Superior temporal gyrus (tissue), 1 donor: ENCODE measurements around the gene NDUFV1.
"Not testable (repeated sequence)": the region's sequence is repeated elsewhere in the genome, so short reads cannot be mapped to it uniquely, and the experiment has no call there.

ENCODE experiments used
- DNase-seq: peaks from one replicate; pipeline ENCODE4 v3.0.0-alpha.2; 2016; ENCODE audit errors: extremely low spot score

Gene NDUFV1

DNA sequence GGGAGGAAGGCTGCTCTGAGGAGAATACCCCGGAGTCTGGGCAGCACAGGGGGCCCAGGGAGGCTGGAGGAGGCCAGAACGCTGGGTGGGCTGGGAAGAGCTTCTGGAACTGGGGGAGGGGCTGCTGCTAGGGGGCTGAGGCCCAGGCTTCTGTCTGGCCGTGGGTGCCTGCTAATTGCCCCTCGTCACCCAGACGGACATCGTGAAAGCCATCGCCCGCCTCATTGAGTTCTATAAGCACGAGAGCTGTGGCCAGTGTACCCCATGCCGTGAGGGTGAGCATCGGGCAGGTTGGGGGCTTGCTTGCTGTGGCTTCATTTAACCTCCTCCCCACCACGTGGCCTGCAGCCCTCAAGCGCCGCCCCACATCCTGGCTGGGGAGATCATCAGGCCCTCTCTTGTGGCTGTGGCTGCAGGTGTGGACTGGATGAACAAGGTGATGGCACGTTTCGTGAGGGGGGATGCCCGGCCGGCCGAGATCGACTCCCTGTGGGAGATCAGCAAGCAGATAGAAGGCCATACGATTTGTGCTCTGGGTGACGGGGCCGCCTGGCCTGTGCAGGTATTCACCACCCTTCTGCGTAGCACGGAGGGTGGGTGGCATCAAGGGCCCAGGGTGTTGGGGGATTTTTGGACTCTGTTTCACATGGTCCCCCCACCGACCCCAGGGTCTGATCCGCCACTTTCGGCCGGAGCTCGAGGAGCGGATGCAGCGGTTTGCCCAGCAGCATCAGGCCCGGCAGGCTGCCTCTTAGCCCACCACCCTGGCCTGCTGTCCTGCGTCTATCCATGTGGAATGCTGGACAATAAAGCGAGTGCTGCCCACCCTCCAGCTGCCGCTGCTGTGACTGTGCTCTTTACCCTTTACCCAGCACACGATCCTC, 5.2 kb downstream of the NDUFV1 start:
- no peak for DNase-seq

- no peak for DNase-seq
Measured at GRCh38 chr11:67612751-67613150, 6.0 kb downstream of the NDUFV1 start.

GRCh38 chr11:67613313-67613959, 6.7 kb downstream of the NDUFV1 start:
- no peak for DNase-seq

DNA sequence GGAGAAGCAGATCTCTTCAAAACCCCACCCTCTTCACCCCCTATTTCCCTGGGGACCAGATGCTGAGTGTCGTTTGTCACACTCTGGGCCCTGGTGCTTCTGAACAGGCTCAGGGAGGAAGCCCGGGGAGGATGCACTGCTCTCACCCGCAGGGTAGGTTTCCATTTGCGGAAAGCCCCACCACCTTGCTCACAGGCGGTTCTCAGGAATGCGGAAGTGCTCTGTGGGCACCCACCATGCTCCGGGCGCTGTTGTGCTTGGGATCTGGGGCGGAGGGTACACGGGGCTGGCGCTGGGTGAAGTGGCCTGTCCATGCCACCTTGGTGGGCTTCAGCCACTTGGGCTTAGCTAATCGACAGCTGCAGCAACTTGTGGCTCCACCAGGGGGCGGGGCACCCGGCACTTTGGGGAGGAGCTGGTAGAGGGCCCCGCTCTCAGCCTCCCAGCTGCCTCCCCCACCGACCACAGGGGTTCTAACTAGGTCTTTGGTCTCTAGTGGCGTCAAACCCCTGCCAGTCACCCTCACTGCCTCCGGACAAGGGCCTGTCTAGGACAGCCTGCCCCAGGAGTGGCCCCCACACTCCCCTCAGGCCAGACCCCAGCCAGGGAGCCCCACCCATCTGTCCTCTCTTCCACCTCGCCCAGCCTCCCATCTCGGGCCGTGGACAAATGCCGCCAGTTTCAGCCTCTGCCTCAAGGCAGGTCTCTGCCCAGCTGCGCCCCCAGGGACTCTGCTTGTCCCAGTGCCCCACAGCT, 7.4 kb downstream of the NDUFV1 start:
- DNase-seq, result peak; percentile 20

DNA sequence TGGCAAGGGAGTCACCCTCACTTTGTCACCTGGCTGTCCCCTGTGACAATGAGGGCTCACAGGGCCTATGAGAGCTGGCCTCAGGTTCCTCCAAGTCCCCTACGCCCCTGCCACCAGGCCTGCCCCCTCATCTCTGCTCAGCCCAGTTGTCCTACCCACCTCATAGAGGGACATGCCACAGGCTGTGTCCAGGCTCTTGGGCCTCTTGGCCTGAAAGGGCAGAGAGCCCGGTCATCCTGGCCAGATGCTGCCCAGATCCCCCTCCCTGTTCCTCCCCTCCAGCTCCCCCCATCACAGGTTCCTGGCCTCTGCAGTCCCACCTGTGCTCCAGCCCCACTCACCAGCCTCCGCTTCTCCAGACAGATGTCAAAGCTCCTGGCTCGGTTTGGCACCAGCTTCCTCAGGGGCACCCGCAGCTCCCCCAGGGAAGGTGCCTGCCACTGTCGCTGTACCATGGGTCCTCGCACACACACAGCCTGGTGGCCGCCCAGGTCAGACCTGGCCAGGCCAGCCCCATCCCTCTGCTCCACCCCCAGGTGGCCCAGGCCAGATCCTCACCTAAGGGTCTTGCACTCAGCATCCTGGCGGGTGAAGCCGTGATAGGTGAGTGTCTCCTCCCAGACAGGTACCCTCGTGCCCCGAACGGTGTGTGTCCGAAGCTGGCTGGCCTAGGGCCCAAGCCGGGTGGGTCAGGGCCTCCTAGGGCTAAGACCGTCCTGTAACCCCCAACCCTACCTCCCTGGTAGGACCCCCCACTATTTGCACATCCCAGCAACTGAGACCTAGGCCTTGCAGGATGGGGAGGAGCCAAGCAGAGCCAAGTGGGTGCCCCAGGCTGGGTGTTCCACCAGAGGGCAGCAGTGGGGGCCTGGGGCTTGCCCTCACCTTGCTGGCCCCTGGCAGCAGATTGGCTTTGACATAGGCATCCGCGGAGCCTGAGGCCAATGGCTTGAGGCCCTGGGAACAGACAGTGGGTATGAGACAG, 8.3 kb downstream of the NDUFV1 start:
- DNase-seq, result no peak

DNA sequence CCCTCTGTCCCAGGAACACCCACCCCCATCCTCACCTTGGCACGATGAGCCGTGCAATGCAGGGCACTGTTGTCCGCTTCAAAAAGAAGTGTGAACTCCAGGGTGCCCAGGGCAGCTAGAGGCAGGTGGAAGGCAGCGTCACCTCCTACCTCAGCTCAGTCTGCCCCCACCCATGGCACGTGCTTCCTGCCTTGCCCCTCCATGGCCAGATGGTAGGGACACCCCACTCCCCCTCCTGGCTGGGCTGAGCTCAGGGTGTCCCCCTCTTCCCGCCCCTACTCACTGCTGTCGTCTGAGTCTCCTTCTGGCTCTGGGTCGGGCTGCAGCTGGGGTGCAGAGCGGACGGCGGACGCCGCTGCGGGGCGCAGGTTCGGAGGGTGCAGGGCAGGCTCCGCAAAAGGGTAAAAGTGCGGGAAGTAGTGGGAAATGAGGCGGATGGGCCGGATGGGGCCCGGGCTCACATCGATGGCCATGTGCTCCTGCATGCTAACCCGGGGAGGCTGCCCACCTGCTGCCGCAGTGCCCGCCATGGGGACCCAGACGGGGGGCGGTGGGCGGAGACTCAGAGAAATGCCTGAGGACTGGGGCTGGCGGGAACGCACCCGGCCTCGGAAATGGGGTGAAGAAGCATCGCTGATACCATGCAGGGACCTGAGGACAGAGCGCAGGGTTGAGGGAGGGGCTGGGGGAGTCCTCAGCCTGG, 9.1 kb downstream of the NDUFV1 start:
- DNase-seq, result no peak

GRCh38 chr11:67616431-67617242, 9.9 kb downstream of the NDUFV1 start:
- no peak for DNase-seq

- DNase-seq, result peak; percentile 38
Measured at GRCh38 chr11:67617243-67617953, 10.7 kb downstream of the NDUFV1 start.

DNA sequence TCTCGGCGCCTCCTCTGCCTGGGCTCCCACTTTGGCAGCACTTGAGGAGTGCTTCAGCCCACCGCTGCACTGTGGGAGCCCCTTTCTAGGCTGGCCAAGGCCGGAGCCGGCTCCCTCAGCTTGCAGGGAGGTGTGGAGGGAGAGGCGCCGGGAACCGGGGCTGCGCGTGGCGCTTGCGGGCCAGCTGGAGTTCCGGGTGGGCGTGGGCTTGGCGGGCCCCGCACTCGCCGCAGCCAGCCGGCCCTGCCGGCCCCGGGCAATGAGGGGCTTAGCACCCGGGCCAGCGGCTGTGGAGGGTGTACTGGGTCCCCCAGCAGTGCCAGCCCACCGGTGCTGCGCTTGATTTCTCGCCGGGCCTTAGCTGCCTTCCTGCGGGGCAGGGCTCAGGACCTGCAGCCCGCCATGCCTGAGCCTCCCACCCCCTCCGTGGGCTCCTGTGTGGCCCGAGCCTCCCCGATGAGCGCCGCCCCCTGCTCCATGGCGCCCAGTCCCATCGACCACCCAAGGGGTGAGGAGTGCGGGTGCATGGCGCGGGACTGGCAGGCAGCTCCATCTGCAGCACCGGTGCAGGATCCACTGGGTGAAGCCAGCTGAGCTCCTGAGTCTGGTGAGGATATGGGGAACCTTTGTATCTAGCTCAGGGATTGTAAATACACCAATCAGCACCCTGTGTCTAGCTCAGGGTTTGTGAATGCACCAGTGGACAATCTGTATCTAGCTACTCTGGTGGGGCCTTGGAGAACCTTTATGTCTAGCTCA, 12.3 kb downstream of the NDUFV1 start:
- not testable (repeated sequence) for DNase-seq

DNA sequence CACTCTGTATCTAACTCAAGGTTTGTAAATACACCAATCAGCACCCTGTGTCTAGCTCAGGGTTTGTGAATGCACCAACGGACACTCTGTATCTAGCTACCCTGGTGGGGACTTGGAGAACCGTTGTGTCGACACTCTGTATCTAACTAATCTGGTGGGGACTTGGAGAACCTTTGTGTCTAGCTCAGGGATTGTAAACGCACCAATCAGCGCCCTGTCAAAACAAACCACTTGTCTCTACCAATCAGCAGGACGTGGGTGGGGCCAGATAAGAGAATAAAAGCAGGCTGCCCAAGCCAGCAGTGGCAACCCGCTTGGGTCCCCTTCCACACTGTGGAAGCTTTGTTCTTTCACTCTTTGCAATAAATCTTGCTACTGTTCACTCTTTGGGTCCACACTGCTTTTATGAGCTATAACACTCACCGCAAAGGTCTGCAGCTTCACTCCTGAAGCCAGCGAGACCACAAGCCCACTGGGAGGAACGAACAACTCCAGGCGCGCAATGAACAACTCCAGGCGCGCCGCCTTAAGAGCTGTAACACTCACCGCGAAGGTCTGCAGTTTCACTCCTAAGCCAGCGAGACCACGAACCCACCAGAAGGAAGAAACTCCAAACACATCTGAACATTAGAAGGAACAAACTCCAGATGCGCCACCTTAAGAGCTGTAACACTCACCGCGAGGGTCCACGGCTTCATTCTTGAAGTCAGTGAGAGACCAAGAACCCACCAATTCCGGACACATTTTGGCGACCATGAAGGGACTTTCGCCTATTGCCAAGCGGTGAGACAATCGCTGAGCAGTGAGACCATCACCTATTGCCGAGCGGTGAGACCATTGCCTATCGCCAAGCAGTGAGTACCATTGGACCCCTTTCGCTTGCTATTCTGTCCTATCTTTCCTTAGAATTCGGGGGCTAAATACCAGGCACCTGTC, 13.2 kb downstream of the NDUFV1 start:
- DNase-seq, result not testable (repeated sequence)

- DNase-seq, result not testable (repeated sequence)
Measured at GRCh38 chr11:67620621-67621020, 13.9 kb downstream of the NDUFV1 start.

DNA sequence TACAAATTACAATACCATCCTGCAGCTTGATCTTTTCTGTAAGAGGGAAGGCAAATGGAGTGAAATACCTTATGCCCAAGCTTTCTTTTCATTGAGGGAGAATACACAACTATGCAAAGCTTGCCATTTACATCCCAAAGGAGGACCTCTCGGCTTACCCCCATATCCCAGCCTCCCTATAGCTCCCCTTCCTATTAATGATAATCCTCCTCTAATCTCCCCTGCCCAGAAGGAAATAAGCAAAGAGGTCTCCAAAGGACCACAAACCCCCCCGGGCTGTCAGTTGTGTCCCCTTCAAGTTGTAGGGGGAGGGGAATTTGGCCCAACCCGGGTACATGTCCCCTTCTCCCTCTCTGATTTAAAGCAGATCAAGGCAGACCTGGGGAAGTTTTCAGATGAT, 15.2 kb downstream of the NDUFV1 start:
- DNase-seq, result not testable (repeated sequence)

DNA sequence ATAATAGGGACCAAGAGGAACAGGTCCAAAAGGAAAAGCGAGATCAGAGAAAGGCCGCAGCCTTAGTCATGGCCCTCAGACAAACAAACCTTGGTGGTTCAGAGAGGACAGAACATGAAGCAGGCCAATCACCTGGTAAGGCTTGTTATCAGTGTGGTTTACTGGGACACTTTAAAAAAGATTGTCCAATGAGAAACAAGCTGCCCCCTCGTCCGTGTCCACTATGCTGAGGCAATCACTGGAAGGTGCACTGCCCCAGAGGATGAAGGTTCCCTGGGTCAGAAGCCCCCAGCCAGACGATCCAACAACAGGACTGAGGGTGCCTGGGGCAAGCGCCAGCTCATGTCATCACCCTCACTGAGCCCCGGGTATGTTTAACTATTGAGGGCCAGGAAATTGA, 16.2 kb downstream of the NDUFV1 start:
- DNase-seq, result not testable (repeated sequence)

DNA sequence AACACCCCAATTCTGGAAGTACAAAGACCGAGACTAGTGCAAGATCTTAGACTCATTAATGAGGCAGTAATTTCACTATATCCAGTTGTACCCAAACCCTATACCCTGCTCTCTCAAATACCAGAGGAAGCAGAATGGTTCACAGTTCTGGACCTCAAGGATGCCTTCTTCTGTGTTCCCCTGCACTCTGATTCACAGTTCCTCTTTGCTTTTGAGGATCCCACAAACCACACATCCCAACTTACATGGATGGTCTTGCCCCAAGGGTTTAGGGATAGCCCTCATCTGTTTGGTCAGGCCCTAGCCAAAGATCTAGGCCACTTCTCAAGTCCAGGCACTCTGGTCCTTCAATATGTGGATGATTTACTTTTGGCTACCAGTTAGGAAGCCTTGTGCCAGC, 17.1 kb downstream of the NDUFV1 start:
- DNase-seq, result not testable (repeated sequence)

GRCh38 chr11:67626131-67626833, 19.5 kb downstream of the NDUFV1 start:
- not testable (repeated sequence) for DNase-seq

DNA sequence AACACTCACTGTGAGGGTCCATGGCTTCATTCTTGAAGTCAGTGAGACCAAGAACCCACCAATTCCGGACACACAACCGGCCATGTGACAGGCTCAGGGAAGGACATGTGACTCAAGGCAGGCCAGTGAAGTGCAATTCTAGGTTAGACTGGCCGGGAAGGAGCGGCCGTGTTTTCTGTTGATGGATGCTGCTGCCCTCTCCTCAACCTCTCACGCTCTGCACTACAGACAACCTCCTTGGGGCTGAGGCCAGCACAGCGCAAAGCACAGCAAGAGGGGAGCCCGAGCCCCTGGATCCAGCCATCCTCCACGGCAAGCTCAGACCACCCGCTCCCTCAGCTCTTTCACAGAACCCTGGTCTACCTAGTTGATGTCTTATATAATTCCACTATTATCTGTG, 20.2 kb downstream of the NDUFV1 start:
- DNase-seq, result no peak

DNA sequence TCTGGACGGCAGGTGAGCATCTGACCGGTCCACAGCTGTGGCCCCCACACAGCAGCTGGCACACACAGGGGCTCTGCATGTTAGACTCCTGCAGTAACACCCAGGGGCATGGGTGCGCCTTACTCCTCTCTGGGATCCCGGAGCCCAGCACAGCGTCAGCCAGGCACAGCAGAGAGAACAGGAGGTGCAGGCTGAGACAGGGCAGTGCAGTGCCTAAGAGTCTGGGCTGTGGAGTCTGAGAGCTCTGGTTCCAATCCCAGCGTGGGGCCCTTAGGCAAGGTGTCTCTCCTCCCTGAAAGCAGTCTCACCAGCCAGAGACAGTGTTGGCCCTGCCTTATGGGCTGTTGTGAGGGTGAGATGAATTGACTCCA, 20.7 kb downstream of the NDUFV1 start:
- DNase-seq, result no peak
